DND-41 (cell line): ENCODE data around the gene CPT1C.

ENCODE experiments used
- ATAC-seq: fragments of 200-7000 bp; cut with Tn5 transposase; 3 replicates; pipeline ENCODE4 v1.9.1; 2021; ENCODE audit warnings: low read depth; ENCODE audit not compliant: insufficient read depth
- DNase-seq: peaks from one replicate; pipeline ENCODE4 v3.0.0-alpha.2; 2020
- H2AFZ ChIP-seq: 2 replicates; pipeline ENCODE4 v1.6.0; 2012; ENCODE audit warnings: low read depth, low read length
- H3K27ac ChIP-seq: 2 replicates; pipeline ENCODE4 v1.5.1; 2012; ENCODE audit warnings: low read length, inconsistent platforms
- H3K27me3 ChIP-seq: fragments of 200-600 bp; sonication (generic); 2 replicates; pipeline ENCODE4 v1.6.0; 2012; ENCODE audit warnings: low read length, mild to moderate bottlenecking, inconsistent platforms; ENCODE audit not compliant: insufficient read depth, poor library complexity
- H3K36me3 ChIP-seq: 2 replicates; pipeline ENCODE4 v1.5.1; 2012; ENCODE audit warnings: low read length, inconsistent platforms; ENCODE audit not compliant: insufficient read depth
- H3K4me1 ChIP-seq: 2 replicates; pipeline ENCODE4 v1.5.1; 2012; ENCODE audit warnings: mild to moderate bottlenecking, low read length; ENCODE audit not compliant: insufficient read depth
- H3K4me2 ChIP-seq: 2 replicates; pipeline ENCODE4 v1.6.0; 2012; ENCODE audit warnings: mild to moderate bottlenecking, moderate library complexity, low read length, inconsistent platforms; ENCODE audit not compliant: insufficient read depth
- H3K4me3 ChIP-seq, 2 experiments: fragments of 200-600 bp in 1 of 2; shearing (Covaris generic) in 1 of 2; 2 replicates each; pipeline ENCODE4 v1.5.1; 2012 to 2016; ENCODE audit warnings: inconsistent platforms in 2 of 2, low read length in 2 of 2, mild to moderate bottlenecking in 2 of 2, low read depth in 1 of 2, moderate library complexity in 1 of 2
- H3K79me2 ChIP-seq: 2 replicates; pipeline ENCODE4 v1.6.0; 2012; ENCODE audit warnings: low read length, inconsistent platforms; ENCODE audit not compliant: insufficient read depth
- H3K9ac ChIP-seq: 2 replicates; pipeline ENCODE4 v1.6.0; 2012; ENCODE audit warnings: low read depth, mild to moderate bottlenecking, inconsistent platforms, low read length, moderate library complexity
- H3K9me3 ChIP-seq: 2 replicates; pipeline ENCODE4 v1.5.1; 2012; ENCODE audit warnings: low read length, moderate library complexity, mild to moderate bottlenecking, inconsistent platforms; ENCODE audit not compliant: insufficient read depth, severe bottlenecking
- H4K20me1 ChIP-seq: 2 replicates; pipeline ENCODE4 v1.6.0; 2012; ENCODE audit warnings: low read length; ENCODE audit not compliant: insufficient read depth
- CTCF ChIP-seq: IDR thresholded peaks from 2 replicates; pipeline ENCODE4 v1.5.1; 2012; ENCODE audit warnings: borderline replicate concordance, low read length, moderate library complexity, mild to moderate bottlenecking; ENCODE audit not compliant: poor library complexity, severe bottlenecking; ENCODE audit errors: extremely low read depth
- EZH2 ChIP-seq: IDR thresholded peaks from 3 replicates; pipeline ENCODE4 v1.6.1; 2012; ENCODE audit warnings: borderline replicate concordance, low read depth, mild to moderate bottlenecking, moderate library complexity, low read length, inconsistent platforms; ENCODE audit not compliant: severe bottlenecking

CPT1C gene

GRCh38 chr19:49658566-49659442 is 32.1 kb upstream of the CPT1C start:
- Histone ChIP-seq H3K4me3 (no peak overlapping the region), H3K79me2 (peaks cover 18% of the 10 kb centered on the region), H3K9me3 (no peaks in the 10 kb centered on the region), H3K27me3 (no peaks in the 10 kb centered on the region), H3K4me1 (peaks cover 14% of the 10 kb centered on the region), H3K9ac (no peak overlapping the region), H3K4me2 (no peak overlapping the region), H3K36me3 (peaks cover 95% of the 10 kb centered on the region), H4K20me1 (peaks cover 48% of the 10 kb centered on the region), H3K27ac (no peak overlapping the region), H2AFZ (no peak overlapping the region)
- ATAC-seq = no peak
- no peak for TF ChIP-seq CTCF
- TF ChIP-seq EZH2 = no peak
- DNase-seq = no peak

- peaks cover 34% of the 10 kb centered on the region for H3K79me2 ChIP-seq
- no peak overlapping the region for H3K4me3 ChIP-seq
- H3K36me3 ChIP-seq = peaks cover 79% of the 10 kb centered on the region
- H3K4me1 ChIP-seq = peaks cover 19% of the 10 kb centered on the region
- no peak overlapping the region for H3K27ac ChIP-seq
- H3K9me3 ChIP-seq = no peaks in the 10 kb centered on the region
- peaks cover 56% of the 10 kb centered on the region for H4K20me1 ChIP-seq
- ATAC-seq = no peak
- DNase-seq = no peak
- H3K4me2 ChIP-seq = no peak overlapping the region
- no peak overlapping the region for H2AFZ ChIP-seq
- H3K9ac ChIP-seq = no peak overlapping the region
- TF ChIP-seq EZH2 = no peak
- no peak for TF ChIP-seq CTCF
- no peaks in the 10 kb centered on the region for H3K27me3 ChIP-seq
Observed at GRCh38 chr19:49660338-49660961, 30.5 kb upstream of the CPT1C start.

GRCh38 chr19:49662011-49662410 is 28.9 kb upstream of the CPT1C start:
- Histone ChIP-seq H3K79me2 (peaks cover 47% of the 10 kb centered on the region), H2AFZ (no peak overlapping the region), H3K36me3 (peaks cover 64% of the 10 kb centered on the region), H4K20me1 (peaks cover 46% of the 10 kb centered on the region), H3K9me3 (no peaks in the 10 kb centered on the region), H3K27ac (no peak overlapping the region), H3K4me3 (no peak overlapping the region), H3K4me2 (no peak overlapping the region), H3K4me1 (peaks cover 27% of the 10 kb centered on the region), H3K9ac (no peak overlapping the region), H3K27me3 (no peaks in the 10 kb centered on the region)
- TF ChIP-seq CTCF (no peak), EZH2 (no peak)
- DNase-seq (no peak), ATAC-seq (no peak)
